IMR-90 (cell line): Measurements from ENCODE around the gene DAPK3. TPM values are rescaled to one million over a fixed set of nuclear protein-coding genes. Genes with fewer than 3 reads are reported as not detected.

Source experiments
- ATAC-seq: fragments of 200-7000 bp; cut with Tn5 transposase; 2 replicates; pipeline ENCODE4 v1.9.1; 2020; ENCODE audit warnings: low read depth, mild to moderate bottlenecking, moderate library complexity
- BruUV-seq: library from RNA; stranded (reverse); fragments of 400-500 nt; replicated peaks from 2 replicates; lab custom pipeline; 2021; lab: Mats Ljungman, UMichigan
- CTCF ChIA-PET: fragments of 300-600 bp; formaldehyde crosslinking; extraction: SDS; loops from one replicate; lab custom pipeline; 2021; ENCODE audit warnings: antibody characterized with exemption; lab: Yijun Ruan, JAX
- POLR2A ChIA-PET: fragments of 300-600 bp; sonication (Branson Sonifier 250); formaldehyde crosslinking; loops from one replicate; lab custom pipeline; 2022; ENCODE audit warnings: antibody characterized with exemption; ENCODE audit not compliant: unreplicated experiment; lab: Charles Lee
- DNase-seq: peaks from one replicate; pipeline ENCODE4 v3.0.0; 2013
- H2AFZ ChIP-seq: replicated peaks from 2 replicates; pipeline ENCODE3; 2013; ENCODE audit warnings: low read length, mild to moderate bottlenecking; ENCODE audit not compliant: poor library complexity
- H2AK5ac ChIP-seq: 2 replicates; pipeline ENCODE4 v1.6.1; 2013; ENCODE audit warnings: low read depth, low read length, inconsistent platforms
- H2AK9ac ChIP-seq: replicated peaks from 2 replicates; pipeline ENCODE3; 2013; ENCODE audit warnings: mild to moderate bottlenecking, low read depth, low read length, moderate library complexity; ENCODE audit not compliant: poor library complexity
- H2BK120ac ChIP-seq: 2 replicates; pipeline ENCODE4 v1.6.1; 2013; ENCODE audit warnings: low read depth, low read length, inconsistent platforms
- H2BK15ac ChIP-seq: 3 replicates; pipeline ENCODE4 v1.6.1; 2013; ENCODE audit warnings: low read depth, low read length, inconsistent platforms
- H2BK20ac ChIP-seq: 2 replicates; pipeline ENCODE4 v1.6.1; 2013; ENCODE audit warnings: low read depth, mild to moderate bottlenecking, inconsistent platforms, low read length, moderate library complexity
- H2BK5ac ChIP-seq: 2 replicates; pipeline ENCODE4 v1.6.1; 2013; ENCODE audit warnings: mild to moderate bottlenecking, low read depth, low read length, inconsistent platforms; ENCODE audit not compliant: poor library complexity, severe bottlenecking
- H3K14ac ChIP-seq: replicated peaks from 2 replicates; pipeline ENCODE4 v1.6.1; 2013; ENCODE audit warnings: low read depth, low read length, inconsistent platforms
- H3K18ac ChIP-seq: 2 replicates; pipeline ENCODE4 v1.6.1; 2013; ENCODE audit warnings: low read depth, low read length, control low read depth
- H3K23ac ChIP-seq: 2 replicates; pipeline ENCODE4 v1.6.1; 2013; ENCODE audit warnings: low read depth, low read length, inconsistent platforms
- H3K27ac ChIP-seq: 2 replicates; pipeline ENCODE4 v1.5.1; 2013; ENCODE audit warnings: mild to moderate bottlenecking, control low read depth, low read length; ENCODE audit not compliant: insufficient read depth
- H3K27me3 ChIP-seq: 2 replicates; pipeline ENCODE4 v1.6.1; 2013; ENCODE audit warnings: low read length; ENCODE audit not compliant: control insufficient read depth, insufficient read depth
- H3K36me3 ChIP-seq: 2 replicates; pipeline ENCODE4 v1.6.1; 2013; ENCODE audit warnings: low read length, mixed read lengths; ENCODE audit not compliant: control insufficient read depth, insufficient read depth
- H3K4ac ChIP-seq: 2 replicates; pipeline ENCODE4 v1.6.1; 2013; ENCODE audit warnings: low read depth, low read length, inconsistent platforms
- H3K4me1 ChIP-seq: 2 replicates; pipeline ENCODE4 v1.6.1; 2013; ENCODE audit warnings: low read length, mixed read lengths; ENCODE audit not compliant: control insufficient read depth, insufficient read depth
- H3K4me2 ChIP-seq: 2 replicates; pipeline ENCODE4 v1.6.1; 2013; ENCODE audit warnings: low read depth, mild to moderate bottlenecking, control low read depth, low read length, moderate library complexity
- H3K4me3 ChIP-seq: 2 replicates; pipeline ENCODE4 v1.5.1; 2013; ENCODE audit warnings: low read depth, mild to moderate bottlenecking, control low read depth, low read length, moderate library complexity; ENCODE audit not compliant: insufficient read depth
- H3K56ac ChIP-seq: 2 replicates; pipeline ENCODE4 v1.6.1; 2013; ENCODE audit warnings: low read length, inconsistent platforms; ENCODE audit not compliant: insufficient read depth; ENCODE audit errors: extremely low read depth
- H3K79me1 ChIP-seq, 2 experiments: 2 replicates each; pipeline ENCODE4 v1.6.1; 2013; ENCODE audit warnings: low read length in 2 of 2, inconsistent platforms in 1 of 2, low read depth in 1 of 2
- H3K9ac ChIP-seq: 2 replicates; pipeline ENCODE4 v1.6.1; 2013; ENCODE audit warnings: low read depth, low read length, control low read depth
- H3K9me1 ChIP-seq: 2 replicates; pipeline ENCODE4 v1.6.1; 2013; ENCODE audit warnings: low read length, inconsistent platforms; ENCODE audit not compliant: insufficient read depth
- H3K9me3 ChIP-seq: 2 replicates; pipeline ENCODE4 v1.6.1; 2013; ENCODE audit warnings: low read length; ENCODE audit not compliant: control insufficient read depth, insufficient read depth
- H4K20me1 ChIP-seq: 2 replicates; pipeline ENCODE4 v1.6.1; 2013; ENCODE audit warnings: low read length, inconsistent platforms; ENCODE audit not compliant: insufficient read depth
- H4K5ac ChIP-seq: 2 replicates; pipeline ENCODE4 v1.6.1; 2013; ENCODE audit warnings: mild to moderate bottlenecking, low read depth, low read length, control low read depth
- H4K8ac ChIP-seq, 2 experiments: 2 replicates each; pipeline ENCODE4 v1.6.1; 2013; ENCODE audit warnings: low read depth in 2 of 2, low read length in 2 of 2, control low read depth in 1 of 2, inconsistent platforms in 1 of 2
- H4K91ac ChIP-seq: 2 replicates; pipeline ENCODE4 v1.6.1; 2013; ENCODE audit warnings: low read depth, low read length, inconsistent platforms; ENCODE audit not compliant: insufficient read depth
- BHLHE40 ChIP-seq: fragments of 150-350 bp; IDR thresholded peaks from 2 replicates; pipeline ENCODE4 v1.6.1; 2016; ENCODE audit warnings: mild to moderate bottlenecking, low read depth, low read length
- CHD1 ChIP-seq: IDR thresholded peaks from 2 replicates; pipeline ENCODE4 v1.6.1; 2012; ENCODE audit warnings: low read depth, low read length, improper control_type of control experiment
- CTCF ChIP-seq: conservative IDR thresholded peaks from 2 replicates; pipeline ENCODE4 v1.5.1; 2012; ENCODE audit warnings: mild to moderate bottlenecking, low read depth, low read length, improper control_type of control experiment
- ELK1 ChIP-seq: fragments of 150-350 bp; IDR thresholded peaks from 2 replicates; pipeline ENCODE4 v1.6.1; 2016; ENCODE audit warnings: low read depth, mild to moderate bottlenecking, low read length, moderate library complexity, borderline replicate concordance
- FOS ChIP-seq: fragments of 150-350 bp; IDR thresholded peaks from 2 replicates; pipeline ENCODE4 v1.6.1; 2016; ENCODE audit warnings: low read depth, low read length
- MAFK ChIP-seq: IDR thresholded peaks from 2 replicates; pipeline ENCODE4 v1.6.1; 2012; ENCODE audit warnings: low read depth, low read length, improper control_type of control experiment
- MAZ ChIP-seq: IDR thresholded peaks from 2 replicates; pipeline ENCODE4 v1.6.1; 2012; ENCODE audit warnings: low read depth, mild to moderate bottlenecking, low read length, improper control_type of control experiment, moderate library complexity, borderline replicate concordance
- MXI1 ChIP-seq: IDR thresholded peaks from 2 replicates; pipeline ENCODE4 v1.6.1; 2012; ENCODE audit warnings: low read depth, mild to moderate bottlenecking, low read length, moderate library complexity, borderline replicate concordance
- NFE2L2 ChIP-seq: fragments of 150-350 bp; IDR thresholded peaks from 2 replicates; pipeline ENCODE4 v1.6.1; 2016; ENCODE audit warnings: low read depth, mild to moderate bottlenecking, low read length
- POLR2A ChIP-seq: IDR thresholded peaks from 2 replicates; pipeline ENCODE4 v1.6.1; 2012; ENCODE audit warnings: mild to moderate bottlenecking, low read depth, low read length
- RAD21 ChIP-seq: IDR thresholded peaks from 2 replicates; pipeline ENCODE4 v1.6.1; 2012; ENCODE audit warnings: low read length, improper control_type of control experiment
- RCOR1 ChIP-seq: IDR thresholded peaks from 2 replicates; pipeline ENCODE4 v1.6.1; 2012; ENCODE audit warnings: mild to moderate bottlenecking, low read length, improper control_type of control experiment; ENCODE audit not compliant: insufficient replicate concordance
- RFX5 ChIP-seq: IDR thresholded peaks from 2 replicates; pipeline ENCODE4 v1.8.0; 2012; ENCODE audit warnings: low read depth, mild to moderate bottlenecking, low read length, moderate library complexity
- SMC3 ChIP-seq: fragments of 150-350 bp; IDR thresholded peaks from 2 replicates; pipeline ENCODE4 v1.6.1; 2016; ENCODE audit warnings: low read depth, mild to moderate bottlenecking, antibody characterized with exemption, low read length, moderate library complexity
- WGBS, 2 experiments: methylation state at CpG; one replicate each; pipeline versions ENCODE4 v1.1.5 to v1.1.7; 2013; ENCODE audit warnings: missing lambda C conversion rate in 2 of 2; ENCODE audit not compliant: insufficient read length in 1 of 2; ENCODE audit errors: extremely low coverage in 2 of 2; 5-methylcytosine and 5-hydroxymethylcytosine counted together
- dilution Hi-C: fragments of 300-500 bp; cut with HindIII; formaldehyde crosslinking; loops from one replicate; pipeline ENCODE4 v1.14.3; 2018; ENCODE audit warnings: low sequenced_read_pairs; ENCODE audit not compliant: unreplicated experiment
- in situ Hi-C: fragments of 300-500 bp; cut with MboI; formaldehyde crosslinking; loops from 3 replicates; pipeline ENCODE4 v1.14.3; 2019; ENCODE audit warnings: low sequenced_read_pairs, inconsistent platforms, mixed read lengths
- intact Hi-C: fragments of 100-400 bp; cut with micrococcal nuclease; formaldehyde crosslinking; loops from 2 replicates; pipeline ENCODE4 v1.10.0; 2022
- polyA plus RNA-seq, 3 experiments: library from polyadenylated mRNA; depleted of rRNA; stranded (reverse); fragments of >200 nt; gene quantifications; 2 replicates each; pipeline ENCODE4 v1.2.3, GENCODE V29; 2012; ENCODE audit warnings: low replicate concordance in 1 of 3
- total RNA-seq: library from RNA; depleted of rRNA; stranded (reverse); fragments of >200 nt; gene quantifications from 2 replicates; pipeline ENCODE4 v1.2.3, GENCODE V29; 2012

Gene DAPK3
- total and polyA plus RNA-seq, 2 of the 4 experiments (the other 2 are of a cell fraction), result 145 to 188 TPM

- Histone ChIP-seq H3K9me3 (no peaks in the 10 kb centered on the region), H4K5ac (peak overlapping the region; percentile 77; the same call in 1 of the 2 replicates), H3K14ac (peak overlapping the region; percentile 100), H3K23ac (peak overlapping the region; percentile 99), H2AFZ (peak overlapping the region; percentile 40), H2BK5ac (peak overlapping the region; percentile 98), H2AK5ac (peak overlapping the region; percentile 99), H3K79me1 (peaks cover 5 to 51% of the 10 kb centered on the region in 2 experiments; a peak in 2 of 4 replicates), H2BK20ac (peak overlapping the region; percentile 47), H3K9me1 (0 out of 2 replicates have a peak, but pooled peaks cover 16% of the 10 kb centered on the region), H3K56ac (peak overlapping the region; percentile 97), H3K4ac (peak overlapping the region; percentile 98), H4K8ac (peak overlapping the region; percentile 75 to 84), H3K27ac (peak overlapping the region; percentile 99), H4K20me1 (peaks cover 84% of the 10 kb centered on the region), H4K91ac (peak overlapping the region; percentile 98), H2BK120ac (peak overlapping the region; percentile 90), H3K4me3 (peak overlapping the region; percentile 81; the same call in 1 of the 2 replicates), H3K18ac (peak overlapping the region; percentile 93), H3K36me3 (peaks cover 47% of the 10 kb centered on the region), H3K27me3 (no peaks in the 10 kb centered on the region), H3K4me1 (peaks cover 9% of the 10 kb centered on the region), H2AK9ac (peak overlapping the region; percentile 80), H2BK15ac (peak overlapping the region; percentile 98; the same call in 2 of the 3 replicates), H3K9ac (peak overlapping the region; percentile 100), H3K4me2 (peak overlapping the region; percentile 98)
- POLR2A ChIA-PET, result interaction anchor here (0.6 to 1.0 kb wide), 4 partner anchors 12 to 173 kb away, joined by 3 to 6 read pairs (median 3); partner anchors contain the start of gene EEF2
- WGBS, 2 experiments, result 0% methylated on average over 1 of the region's 9 CpGs; no CpG with 5 or more reads in 1 of the 2 experiments
- in situ Hi-C loops, result no loop called here
- CTCF ChIA-PET, result interaction anchor here (1.1 to 2.2 kb wide), 2 partner anchors 17 to 19 kb away, joined by 5 to 8 read pairs; partner anchors contain the start of gene EEF2
- DNase-seq (peak; percentile 100), ATAC-seq (peak; percentile 75)
- dilution Hi-C loops, result no loop called here
- intact Hi-C loops, result loop anchor here (5.0 kb wide), 1 partner anchor 301 kb away; no protein-coding TSS in a partner anchor
- BruUV-seq, result no TSS peak
- TF ChIP-seq RAD21 (peak; percentile 17; the same call in 1 of the 2 replicates), MXI1 (peak; percentile 92), MAZ (peak; percentile 75), SMC3 (no peak), BHLHE40 (0 out of 2 replicates have a peak, but pooled peaks have one; percentile 37), ELK1 (no peak), FOS (peak; percentile 84), NFE2L2 (no peak), CTCF (no peak), MAFK (peak; percentile 51), RFX5 (peak; percentile 22; the same call in 1 of the 2 replicates), CHD1 (0 out of 2 replicates have a peak, but pooled peaks have one; percentile 79), POLR2A (peak; percentile 54), RCOR1 (peak; percentile 18)
Measured at GRCh38 chr19:3968556-3969434, 2.1 kb downstream of the DAPK3 start.
